DMS 273 (cell line): Measurements from ENCODE around the gene CFHR5.
"Not testable (repeated sequence)": the region's sequence is repeated elsewhere in the genome, so short reads cannot be mapped to it uniquely, and the experiment has no call there.

Experiments
- DNase-seq: peaks from one replicate; lab custom pipeline; 2025; ENCODE audit not compliant: unreplicated experiment; lab: John Stamatoyannopoulos, UW

The CFHR5 gene

GRCh38 chr1:197017558-197018146 is 40.3 kb downstream of the CFHR5 start:
- DNase-seq = no peak

- DNase-seq = no peak
Measured at GRCh38 chr1:197021716-197022115, 44.4 kb downstream of the CFHR5 start.

GRCh38 chr1:197024460-197024859 is 47.1 kb downstream of the CFHR5 start:
- DNase-seq = no peak

GRCh38 chr1:197027359-197027758 is 50.0 kb downstream of the CFHR5 start:
- no peak for DNase-seq

GRCh38 chr1:197029749-197030148 is 52.4 kb downstream of the CFHR5 start:
- no peak for DNase-seq

- not testable (repeated sequence) for DNase-seq
Measured at GRCh38 chr1:197034631-197035339, 57.4 kb downstream of the CFHR5 start.

- DNase-seq = no peak
Measured at GRCh38 chr1:197036861-197037260, 59.5 kb downstream of the CFHR5 start.

GRCh38 chr1:197041486-197042353 is 64.4 kb downstream of the CFHR5 start:
- DNase-seq = no peak

- no peak for DNase-seq
Measured at GRCh38 chr1:197042676-197043341, 65.5 kb downstream of the CFHR5 start.

GRCh38 chr1:197049100-197049499 is 71.7 kb downstream of the CFHR5 start:
- no peak for DNase-seq
